ENCODE measurements around the gene PPP1R12B.
"Not testable (repeated sequence)": the region's sequence is repeated elsewhere in the genome, so short reads cannot be mapped to it uniquely, and the experiment has no call there.

The PPP1R12B gene

GRCh38 chr1:202416641-202417040, 68.1 kb downstream of the PPP1R12B start:
- ChIA-PET POLR2A (ENCODE audit: low non-redundant PET) (no interaction called here), CTCF (no interaction called here)
- no peak for TF ChIP-seq CTCF (conservative IDR thresholded peaks at IDR 0.05; ENCODE audit: low read depth)
- DNase-seq (ENCODE audit: low spot score), result no peak
- no peak overlapping the region for H3K27ac ChIP-seq

- CTCF ChIA-PET; POLR2A ChIA-PET (ENCODE audit: low non-redundant PET); DNase-seq (ENCODE audit: low spot score); H3K27ac ChIP-seq: not testable (repeated sequence)
Observed at GRCh38 chr1:202417141-202417540, 68.6 kb downstream of the PPP1R12B start.

GRCh38 chr1:202417762-202418201, 69.3 kb downstream of the PPP1R12B start:
- DNase-seq (ENCODE audit: low spot score); H3K27ac ChIP-seq; POLR2A ChIA-PET (ENCODE audit: low non-redundant PET): not testable (repeated sequence)
- CTCF ChIA-PET, result interaction anchor here (0.7 kb wide), 1 partner anchor 61 kb away, joined by 8 read pairs; no protein-coding TSS in a partner anchor

- POLR2A ChIA-PET (ENCODE audit: low non-redundant PET); DNase-seq (ENCODE audit: low spot score); H3K27ac ChIP-seq: not testable (repeated sequence)
Observed at GRCh38 chr1:202419731-202420130, 71.2 kb downstream of the PPP1R12B start.

GRCh38 chr1:202420422-202421094, 72.1 kb downstream of the PPP1R12B start:
- DNase-seq (ENCODE audit: low spot score); POLR2A ChIA-PET (ENCODE audit: low non-redundant PET); H3K27ac ChIP-seq: not testable (repeated sequence)
- CTCF ChIA-PET, result interaction anchor here (0.6 kb wide), 1 partner anchor 236 kb away, joined by 5 read pairs; no protein-coding TSS in a partner anchor

More at GRCh38 chr1:202419731-202420130, 71.2 kb downstream of the PPP1R12B start:
- CTCF ChIA-PET, result not testable (repeated sequence)

GRCh38 chr1:202422709-202423108, 74.2 kb downstream of the PPP1R12B start:
- POLR2A ChIA-PET (ENCODE audit: low non-redundant PET); H3K27ac ChIP-seq; DNase-seq (ENCODE audit: low spot score): not testable (repeated sequence)
- CTCF ChIA-PET, result interaction anchor here (0.6 to 0.7 kb wide), 2 partner anchors 23 to 116 kb away, joined by 3 to 7 read pairs; no protein-coding TSS in a partner anchor

- DNase-seq (ENCODE audit: low spot score); CTCF ChIA-PET; POLR2A ChIA-PET (ENCODE audit: low non-redundant PET); H3K27ac ChIP-seq: not testable (repeated sequence)
Observed at GRCh38 chr1:202424260-202424659, 75.8 kb downstream of the PPP1R12B start.

GRCh38 chr1:202430111-202430510, 81.6 kb downstream of the PPP1R12B start:
- DNase-seq (ENCODE audit: low spot score); H3K27ac ChIP-seq; POLR2A ChIA-PET (ENCODE audit: low non-redundant PET): not testable (repeated sequence)
- CTCF ChIA-PET, result interaction anchor here (0.7 kb wide), 1 partner anchor 1207 kb away, joined by 3 read pairs; no protein-coding TSS in a partner anchor

GRCh38 chr1:202432338-202432737, 83.8 kb downstream of the PPP1R12B start:
- H3K27ac ChIP-seq; DNase-seq (ENCODE audit: low spot score); POLR2A ChIA-PET (ENCODE audit: low non-redundant PET): not testable (repeated sequence)
- CTCF ChIA-PET, result interaction anchor here (0.7 to 1.7 kb wide), 2 partner anchors 32 to 36 kb away, joined by 4 to 5 read pairs; no protein-coding TSS in a partner anchor

- no peak for TF ChIP-seq CTCF (conservative IDR thresholded peaks at IDR 0.05; ENCODE audit: low read depth)
- DNase-seq (ENCODE audit: low spot score), result no peak
- CTCF ChIA-PET, result interaction anchor here (0.8 to 1.1 kb wide), 2 partner anchors 25 to 48 kb away, joined by 3 read pairs; no protein-coding TSS in a partner anchor
- POLR2A ChIA-PET (ENCODE audit: low non-redundant PET), result no interaction called here
- H3K27ac ChIP-seq, result no peak overlapping the region
Observed at GRCh38 chr1:202433155-202434043, 84.9 kb downstream of the PPP1R12B start.
